RPMI8226 (cell line): Measurements from ENCODE around the gene CXCR2.
A peak's percentile ranks its signal among the peaks of the same experiment; 100 is the strongest.
"Not testable (repeated sequence)": the region's sequence is repeated elsewhere in the genome, so short reads cannot be mapped to it uniquely, and the experiment has no call there.

Experiments
- DNase-seq: peaks from one replicate; pipeline ENCODE4 v3.0.0-alpha.2; 2015

CXCR2 gene

DNA sequence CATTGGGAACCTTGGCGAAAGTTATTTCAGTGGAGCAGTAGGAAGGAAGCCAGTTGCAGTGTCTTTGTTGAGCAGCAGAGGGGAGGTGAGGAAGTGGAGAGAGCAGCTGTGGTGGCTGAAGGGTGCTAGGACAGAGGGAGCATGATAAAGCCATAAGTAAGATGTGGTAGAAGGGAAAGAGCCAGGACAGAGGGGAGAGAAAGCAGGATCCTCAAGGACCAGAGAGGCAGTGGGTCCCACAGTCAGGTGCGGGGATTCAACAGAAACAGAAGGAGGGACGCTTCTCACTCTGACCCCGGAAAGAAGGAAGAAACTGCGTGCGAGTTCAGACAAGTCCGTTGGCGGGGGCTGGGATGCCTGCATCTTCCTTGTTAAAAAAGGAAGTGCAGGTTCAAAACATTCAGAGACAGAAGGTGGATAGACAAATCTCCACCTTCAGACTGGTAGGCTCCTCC, at the start of gene CXCR2:
CXCR2 (plus strand) TSS at position 403 of the 455 bp plus-strand sequence. CDS start 8,774 bp downstream, outside the sequence.
- no peak for DNase-seq

DNA sequence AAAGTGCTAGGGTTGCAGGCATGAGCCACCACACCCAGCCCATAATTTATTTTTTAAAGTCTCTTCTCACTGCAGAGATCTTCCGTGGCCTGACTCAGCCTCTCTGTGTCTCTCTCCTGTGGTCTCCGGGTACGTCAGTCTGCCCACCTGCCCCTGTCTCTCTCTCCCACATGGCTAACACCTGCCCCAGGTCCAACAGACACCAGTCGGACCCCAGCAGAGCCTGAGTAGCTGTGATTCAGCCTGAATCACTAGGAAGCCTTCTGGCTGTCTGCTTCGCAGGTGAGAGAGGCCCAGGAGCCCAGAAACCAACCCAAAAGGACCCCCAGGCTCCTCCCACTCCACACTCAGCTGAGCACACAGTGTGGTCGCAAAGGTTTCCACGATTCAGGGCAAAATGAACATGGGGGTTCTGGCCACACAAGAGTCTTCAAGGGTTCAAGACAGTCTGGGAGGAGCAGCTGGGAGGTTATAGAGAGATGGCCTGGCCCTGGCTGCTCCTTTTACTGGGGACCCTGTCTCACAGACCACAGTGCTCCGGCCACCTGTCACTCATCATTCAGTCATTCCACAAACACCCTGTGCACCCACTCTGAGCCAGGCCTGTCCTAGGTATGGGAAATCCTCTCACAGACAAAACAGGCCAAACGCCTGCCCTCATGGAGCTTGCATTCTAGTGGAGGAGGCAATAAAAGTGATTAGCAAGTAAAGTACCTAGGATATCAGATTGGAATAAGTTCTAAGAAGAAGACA, 48.2 kb upstream of the CXCR2 start:
- no peak for DNase-seq

DNA sequence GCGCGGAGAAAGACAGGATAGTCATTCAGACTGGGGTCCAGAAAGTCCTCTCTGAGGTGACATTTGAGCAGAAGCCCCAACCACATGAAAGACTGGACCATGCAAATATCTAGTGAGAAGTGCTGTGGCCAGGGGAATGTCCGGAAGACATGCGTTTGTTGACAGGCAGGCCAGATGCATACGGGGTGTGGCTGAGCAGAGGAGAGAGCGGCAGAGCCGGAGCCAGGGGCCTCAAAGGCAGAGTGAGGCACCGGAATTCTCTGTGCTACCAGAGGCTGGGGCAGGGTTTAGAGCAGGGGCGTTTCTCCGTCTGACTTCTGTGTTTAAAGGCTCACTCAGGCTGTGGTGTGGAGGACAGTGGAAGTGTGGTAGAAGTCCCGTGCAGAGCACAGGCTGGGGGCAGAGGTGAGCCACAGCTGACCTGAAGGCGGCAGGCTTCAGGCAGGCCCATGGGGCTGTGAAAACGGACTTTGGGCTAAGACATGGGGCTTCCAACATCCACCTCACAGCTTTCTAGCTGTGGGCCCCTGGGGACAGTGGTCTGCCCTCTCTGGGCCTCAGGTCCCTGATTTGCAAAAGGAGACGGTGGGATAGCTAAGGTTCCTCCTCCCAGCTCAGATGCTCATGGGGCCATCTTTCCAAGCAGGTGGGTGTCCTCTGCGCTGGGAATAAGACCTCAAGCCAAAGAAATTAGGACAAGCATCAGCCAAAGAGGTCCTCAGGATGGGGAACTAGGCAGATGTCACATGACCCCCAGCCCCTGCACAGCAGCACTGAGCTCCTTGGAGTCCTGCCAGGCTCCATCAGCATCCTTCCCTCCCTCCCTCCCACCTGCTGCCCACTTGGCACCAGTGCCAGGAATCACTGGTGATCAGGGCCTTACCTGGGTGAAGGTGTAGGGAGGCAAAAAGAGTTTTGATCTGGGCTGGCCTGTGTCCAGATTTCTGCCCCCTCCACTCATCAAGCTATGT, 45.6 kb upstream of the CXCR2 start:
- peak; percentile 73 for DNase-seq

DNA sequence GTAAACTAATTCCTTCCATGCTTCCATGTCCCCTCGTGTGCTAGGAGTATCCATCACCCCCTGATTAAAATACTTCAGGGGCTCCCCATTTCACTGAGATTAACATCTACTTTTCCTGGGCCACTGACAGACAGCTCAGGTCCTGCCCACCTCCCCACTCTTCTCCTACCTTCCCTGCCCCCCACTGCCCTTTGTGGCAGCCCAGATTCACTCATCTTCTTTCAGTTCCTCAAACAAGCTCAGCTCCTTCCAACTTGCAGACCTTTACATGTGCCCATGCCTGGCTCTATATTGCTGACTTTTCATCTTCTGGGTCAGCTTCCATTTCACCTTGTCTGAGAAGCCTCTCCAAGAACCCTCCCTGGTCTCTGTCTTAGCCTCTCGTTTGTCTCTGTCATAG, 44.8 kb upstream of the CXCR2 start:
- DNase-seq = peak; percentile 85

DNA sequence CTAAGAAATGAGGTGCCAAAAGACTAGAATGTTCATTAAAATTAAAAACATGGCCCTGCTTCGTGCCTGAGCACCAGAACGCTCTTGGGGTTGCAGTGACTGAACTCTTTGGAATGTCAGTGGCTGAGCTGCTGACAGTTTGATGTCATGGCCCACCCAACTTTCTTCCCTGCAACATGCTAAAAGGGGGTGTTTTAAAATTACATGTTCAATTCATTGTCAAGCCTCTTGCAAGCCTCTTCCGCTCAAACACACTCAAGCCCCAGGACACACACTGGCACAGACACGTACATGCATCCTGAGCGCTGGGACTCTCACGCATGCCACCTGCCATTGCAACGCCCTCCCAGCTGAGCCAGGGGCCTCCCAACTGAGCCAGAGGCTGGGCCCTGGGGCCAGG, 44.1 kb upstream of the CXCR2 start:
- DNase-seq = no peak

DNA sequence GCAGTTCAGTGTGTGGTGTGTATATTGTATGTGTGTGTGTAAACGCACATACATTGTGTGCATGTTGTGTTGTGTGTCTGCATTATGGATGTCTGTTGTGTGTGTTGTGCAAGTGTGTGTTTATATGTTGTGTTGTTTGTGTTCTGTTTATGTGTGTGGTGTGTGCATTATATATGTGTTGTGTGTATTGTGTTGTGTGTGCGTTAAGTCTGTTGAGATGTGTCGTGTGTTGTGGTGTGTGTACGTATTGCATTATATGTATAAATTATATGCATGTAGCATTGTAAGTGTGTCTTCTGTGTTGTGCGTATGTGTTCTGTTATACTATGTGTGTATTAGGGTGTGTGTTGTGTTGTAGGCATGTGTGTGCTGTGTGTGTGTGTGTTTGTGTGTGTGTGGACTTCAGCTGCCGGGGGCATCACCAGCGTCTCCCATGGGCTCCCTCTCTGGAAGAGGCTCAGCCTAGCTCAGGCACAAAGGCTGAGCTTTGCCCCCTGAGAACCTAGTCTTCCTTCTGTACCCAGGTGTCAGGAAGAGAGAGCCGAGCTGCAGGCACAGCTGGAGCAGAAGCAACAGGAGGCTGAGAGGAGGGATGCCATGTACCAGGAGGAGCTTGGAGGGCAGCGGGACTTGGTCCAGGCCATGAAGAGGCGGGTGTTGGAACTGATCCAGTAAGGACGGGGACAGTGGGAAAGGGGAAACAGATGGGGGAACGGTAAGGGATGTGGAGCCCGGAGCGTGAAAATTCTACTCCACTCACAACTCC, 43.1 kb upstream of the CXCR2 start:
- DNase-seq = no peak

DNA sequence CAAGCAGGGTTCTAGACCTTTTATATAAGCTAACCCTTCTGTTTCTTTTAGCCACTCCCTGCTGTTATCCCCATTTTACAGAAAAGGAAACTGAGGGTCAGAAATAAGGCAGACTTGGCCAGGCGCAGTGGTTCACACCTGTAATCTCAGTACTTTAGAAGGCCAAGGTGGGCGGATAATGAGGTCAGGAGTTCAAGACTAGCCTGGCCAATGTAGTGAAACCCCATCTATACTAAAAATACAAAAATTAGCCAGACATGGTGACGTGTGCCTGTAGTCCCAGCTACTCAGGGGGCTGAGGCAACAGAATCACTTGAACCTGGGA, 42.5 kb upstream of the CXCR2 start:
- DNase-seq = no peak

DNA sequence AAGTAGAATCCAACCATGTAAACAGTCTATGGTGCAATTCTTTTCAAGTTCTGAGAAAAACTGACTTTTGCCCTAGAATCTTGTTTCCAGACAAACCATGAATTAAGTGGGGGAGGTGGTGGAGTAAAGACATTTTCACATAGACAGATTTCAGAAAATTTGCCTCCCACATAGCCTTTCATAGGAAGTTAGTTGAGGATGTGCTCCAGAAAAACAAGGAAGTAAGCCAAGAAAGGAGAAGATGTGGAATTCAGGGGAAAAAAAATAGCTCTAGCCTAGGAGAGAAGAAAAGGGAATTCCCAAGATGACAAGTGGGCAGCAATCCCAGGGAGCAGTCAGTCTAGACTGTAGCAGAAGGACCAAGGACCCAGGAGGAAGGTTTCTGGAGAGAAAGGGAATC, 39.4 kb upstream of the CXCR2 start:
- no peak for DNase-seq

DNA sequence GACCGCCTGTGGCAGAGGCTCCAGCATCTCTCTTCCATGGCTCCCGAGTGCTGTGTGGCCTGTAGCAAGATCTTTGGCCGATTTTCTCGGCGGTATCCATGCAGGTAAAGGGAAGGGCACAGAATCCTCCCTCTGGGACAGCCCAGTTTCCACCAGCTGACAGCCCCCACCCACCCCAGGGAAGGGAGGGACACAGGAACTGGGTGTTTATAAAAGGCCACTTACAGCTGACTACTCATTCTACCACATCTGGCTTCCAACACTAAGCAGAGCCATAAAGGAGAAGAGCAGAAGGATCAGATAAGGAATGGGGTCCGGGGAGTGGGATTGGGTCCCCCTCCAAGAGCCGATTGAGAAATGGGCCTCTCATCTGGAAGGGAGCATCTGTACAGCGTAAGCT, 36.6 kb upstream of the CXCR2 start:
- DNase-seq = no peak

DNA sequence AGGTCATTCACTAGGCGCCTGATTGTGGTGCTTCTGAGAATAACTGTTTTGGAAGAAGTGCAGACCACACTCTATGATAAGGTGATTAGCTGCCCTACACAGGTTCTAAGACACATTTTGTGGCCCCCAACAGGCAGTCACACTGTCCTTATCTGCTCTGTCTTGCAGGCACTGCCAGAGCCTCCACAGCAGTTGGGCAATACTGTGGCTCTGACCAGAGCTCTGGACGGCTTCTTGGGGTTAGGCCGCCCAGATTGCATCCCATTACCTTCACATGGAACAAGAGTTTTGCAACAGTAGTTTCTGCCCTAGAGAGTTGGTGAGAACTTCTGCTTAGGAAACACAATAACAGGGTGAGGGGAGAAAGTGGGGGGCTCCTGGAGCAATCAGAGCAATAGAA, 34.1 kb upstream of the CXCR2 start:
- no peak for DNase-seq

DNA sequence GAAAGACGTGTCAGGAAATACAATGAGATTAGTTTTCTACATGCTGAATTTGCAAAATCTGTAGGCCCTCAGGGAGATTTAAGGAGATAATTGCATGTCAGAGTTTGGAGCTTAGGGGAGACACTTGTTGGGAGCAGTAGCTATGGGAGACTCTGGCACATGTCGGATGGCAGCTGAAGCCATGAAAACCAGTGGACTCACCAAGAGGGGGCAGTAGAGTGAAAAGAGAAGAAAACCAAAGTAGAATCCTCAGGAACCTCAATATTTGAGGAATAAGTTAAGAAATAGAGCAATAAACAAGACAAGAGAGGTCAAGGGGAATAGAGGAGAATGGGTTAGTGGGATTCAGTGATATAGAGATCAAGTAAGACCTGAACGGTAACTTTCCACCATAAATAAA, 31.9 kb upstream of the CXCR2 start:
- no peak for DNase-seq

DNA sequence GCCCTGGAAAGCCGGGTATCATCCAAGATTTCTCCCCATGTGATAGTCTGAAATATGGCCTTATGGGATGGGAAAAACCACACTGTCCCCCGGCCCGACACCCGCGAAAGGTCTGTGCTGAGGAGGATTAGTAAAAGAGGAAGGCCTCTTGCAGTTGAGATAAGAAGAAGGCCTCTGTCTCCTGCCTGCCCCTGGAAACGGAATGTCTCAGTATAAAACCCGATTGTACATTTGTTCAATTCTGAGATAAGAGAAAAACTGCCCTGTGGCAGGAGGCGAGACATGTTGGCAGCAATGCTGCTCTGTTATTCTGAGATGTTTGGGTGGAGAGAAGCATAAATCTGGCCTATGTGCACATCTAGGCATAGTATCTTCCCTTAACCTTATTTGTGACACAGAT, 30.0 kb upstream of the CXCR2 start:
- DNase-seq = no peak

DNA sequence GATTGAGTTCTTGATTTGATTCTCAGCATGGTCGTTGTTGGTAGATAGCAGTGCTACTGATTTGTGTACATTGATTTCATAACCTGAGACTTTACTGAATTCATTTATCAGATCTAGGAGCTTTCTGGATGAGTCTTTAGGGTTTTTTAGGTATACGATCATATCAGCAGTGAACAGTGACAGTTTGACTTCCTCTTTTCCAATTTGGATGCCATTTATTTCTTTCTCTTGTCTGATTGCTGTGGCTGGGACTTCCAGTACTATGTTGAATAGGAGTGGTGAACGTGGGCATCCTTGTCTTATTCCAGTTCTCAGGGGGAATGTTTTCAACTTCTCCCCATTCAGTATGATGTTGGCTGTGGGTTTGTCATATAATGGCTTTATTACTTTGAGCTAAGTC, 27.9 kb upstream of the CXCR2 start:
- DNase-seq = no peak

DNA sequence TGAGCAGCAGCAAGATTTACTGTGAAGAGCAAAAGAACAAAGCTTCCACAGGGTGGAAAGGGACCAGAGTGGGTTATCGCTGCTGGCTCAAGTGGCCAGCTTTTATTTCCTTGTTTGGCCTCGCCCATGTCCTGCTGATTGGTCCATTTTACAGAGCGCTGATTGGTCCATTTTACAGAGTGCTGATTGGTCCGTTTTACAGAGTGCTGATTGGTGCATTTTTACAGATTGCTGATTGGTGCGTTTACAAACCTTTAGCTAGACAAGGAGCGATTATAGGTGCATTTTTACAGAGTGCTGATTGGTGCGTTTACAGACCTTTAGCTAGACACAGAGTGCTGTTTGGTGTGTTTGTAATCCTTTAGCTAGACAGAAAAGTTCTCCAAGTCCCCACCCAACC, 17.0 kb upstream of the CXCR2 start:
- DNase-seq = not testable (repeated sequence)

DNA sequence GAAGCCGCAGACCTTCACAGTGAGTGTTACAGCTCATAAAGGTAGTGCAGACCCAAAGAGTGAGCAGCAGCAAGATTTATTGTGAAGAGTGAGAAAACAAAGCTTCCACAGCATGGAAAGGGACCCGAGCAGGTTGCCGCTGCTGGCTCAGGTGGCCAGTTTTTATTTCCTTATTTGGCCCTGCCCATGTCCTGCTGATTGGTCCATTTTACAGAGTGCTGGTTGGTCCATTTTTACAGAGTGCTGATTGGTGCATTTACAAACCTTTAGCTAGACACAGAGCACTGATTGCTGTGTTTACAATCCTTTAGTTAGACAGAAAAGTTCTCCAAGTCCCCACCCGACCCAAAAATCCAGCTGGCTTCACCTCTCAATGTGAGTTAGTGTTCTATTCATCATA, 4.0 kb upstream of the CXCR2 start:
- DNase-seq = not testable (repeated sequence)

DNA sequence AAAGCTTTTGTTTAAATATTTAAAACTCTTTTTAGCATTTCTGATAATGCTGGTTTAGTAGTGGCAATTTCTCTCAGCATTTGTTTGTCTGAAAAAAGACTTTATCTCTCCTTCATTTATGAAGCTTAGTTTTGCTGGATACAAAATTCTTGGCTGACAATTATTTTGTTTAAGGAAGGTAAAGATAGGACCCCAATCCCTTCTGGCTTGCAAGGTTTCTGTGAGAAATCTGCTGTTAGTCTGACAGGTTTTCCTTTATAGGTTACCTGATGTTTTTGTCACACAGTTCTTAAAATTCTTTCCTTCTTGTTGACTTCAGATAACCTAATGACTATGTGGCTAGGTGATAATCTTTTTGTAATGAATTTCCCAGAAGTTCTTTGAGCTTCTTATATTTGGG, 3.5 kb upstream of the CXCR2 start:
- not testable (repeated sequence) for DNase-seq

DNA sequence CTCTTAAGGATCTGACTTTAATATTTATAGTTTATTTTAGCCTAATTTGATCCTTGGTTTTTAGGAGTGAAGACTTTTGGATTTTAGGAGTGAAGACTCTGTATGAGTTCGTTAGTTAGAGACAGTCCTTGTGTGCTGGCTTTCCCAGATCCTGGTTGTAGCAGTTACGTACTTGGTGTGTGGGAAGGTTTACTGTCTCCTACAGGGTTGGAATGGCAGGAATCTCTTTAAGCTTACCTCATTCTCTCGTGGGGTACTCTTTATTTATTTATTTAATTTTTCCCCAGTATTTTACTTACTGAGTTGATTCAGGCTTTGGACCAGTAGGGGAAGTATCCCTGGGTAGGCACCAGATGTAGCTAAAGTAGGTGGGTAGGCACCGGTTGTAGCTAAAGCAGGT, 1.8 kb upstream of the CXCR2 start:
- no peak for DNase-seq

DNA sequence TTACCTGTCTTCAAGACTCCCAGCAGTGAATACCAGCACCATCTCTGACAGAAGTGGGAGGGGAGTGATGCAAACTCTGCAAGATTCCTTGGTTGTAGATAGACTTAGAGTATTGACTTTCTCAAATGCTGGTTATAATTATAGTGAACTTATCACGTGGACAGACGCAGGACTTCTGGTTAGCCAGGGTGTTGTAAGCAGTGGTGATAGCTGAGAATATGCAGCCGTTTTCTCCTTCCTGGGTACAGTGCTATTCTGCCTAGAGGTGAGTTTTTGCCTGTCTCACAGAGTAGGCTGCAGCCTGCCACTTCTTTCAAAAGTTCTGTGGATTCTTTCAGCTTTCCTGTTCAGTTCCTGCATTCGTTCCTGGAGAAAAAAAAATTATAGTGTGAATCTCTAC, 733 bp upstream of the CXCR2 start:
- no peak for DNase-seq

DNA sequence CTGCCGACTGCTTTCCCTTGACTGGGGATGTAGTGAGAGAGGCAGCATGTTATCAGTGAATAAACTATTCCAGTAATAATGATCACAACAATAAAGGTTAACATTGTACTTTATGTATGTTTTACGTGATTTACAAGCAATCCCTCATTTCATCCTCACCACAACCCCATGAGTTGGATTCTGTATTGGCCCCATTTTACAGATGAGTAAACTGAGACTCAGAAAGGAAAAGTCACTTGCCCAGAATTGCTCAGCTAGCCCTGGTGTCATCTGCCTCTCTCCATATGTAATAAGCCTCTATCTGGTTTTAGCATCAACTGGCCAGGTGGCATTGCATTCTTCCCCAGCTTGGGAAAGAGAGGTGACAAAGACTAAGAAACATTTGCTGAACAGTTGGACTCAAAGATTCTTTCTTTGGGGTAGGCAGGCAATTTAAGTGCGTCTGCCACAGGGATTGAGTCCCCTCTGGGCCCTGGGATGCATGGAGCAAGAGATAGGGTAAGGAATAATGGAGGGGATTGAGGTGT, 2.2 kb downstream of the CXCR2 start:
- DNase-seq = no peak

DNA sequence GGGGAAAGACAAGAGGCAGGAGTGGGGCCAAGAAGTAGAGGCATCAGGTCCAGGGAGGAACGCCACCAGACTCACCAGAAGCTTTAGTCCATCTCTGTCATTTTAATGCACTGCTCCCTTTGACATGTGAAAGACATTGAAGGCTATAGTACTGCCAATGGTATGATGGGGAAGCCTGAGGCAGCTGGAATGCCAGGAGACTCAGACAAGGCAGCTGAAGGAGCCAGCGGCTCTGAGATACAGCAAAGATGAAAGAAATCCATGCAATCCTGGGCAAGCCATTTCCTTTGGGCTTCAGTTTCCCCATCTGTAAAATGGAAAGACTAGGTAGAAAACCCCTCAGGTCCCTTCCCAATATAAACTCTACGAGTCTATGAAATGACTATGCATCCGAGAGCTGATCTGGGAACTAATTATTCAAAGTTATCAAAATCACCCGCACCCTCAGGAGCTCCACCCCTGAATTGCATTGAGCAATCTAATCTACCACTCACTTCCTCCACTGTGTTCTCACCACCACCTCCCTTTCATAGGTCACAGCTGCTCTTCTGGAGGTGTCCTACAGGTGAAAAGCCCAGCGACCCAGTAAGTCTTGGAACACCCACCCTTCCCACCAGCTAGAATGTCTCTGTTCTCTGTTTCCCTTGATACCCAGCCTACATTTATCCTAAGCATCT, 3.1 kb downstream of the CXCR2 start:
- no peak for DNase-seq

DNA sequence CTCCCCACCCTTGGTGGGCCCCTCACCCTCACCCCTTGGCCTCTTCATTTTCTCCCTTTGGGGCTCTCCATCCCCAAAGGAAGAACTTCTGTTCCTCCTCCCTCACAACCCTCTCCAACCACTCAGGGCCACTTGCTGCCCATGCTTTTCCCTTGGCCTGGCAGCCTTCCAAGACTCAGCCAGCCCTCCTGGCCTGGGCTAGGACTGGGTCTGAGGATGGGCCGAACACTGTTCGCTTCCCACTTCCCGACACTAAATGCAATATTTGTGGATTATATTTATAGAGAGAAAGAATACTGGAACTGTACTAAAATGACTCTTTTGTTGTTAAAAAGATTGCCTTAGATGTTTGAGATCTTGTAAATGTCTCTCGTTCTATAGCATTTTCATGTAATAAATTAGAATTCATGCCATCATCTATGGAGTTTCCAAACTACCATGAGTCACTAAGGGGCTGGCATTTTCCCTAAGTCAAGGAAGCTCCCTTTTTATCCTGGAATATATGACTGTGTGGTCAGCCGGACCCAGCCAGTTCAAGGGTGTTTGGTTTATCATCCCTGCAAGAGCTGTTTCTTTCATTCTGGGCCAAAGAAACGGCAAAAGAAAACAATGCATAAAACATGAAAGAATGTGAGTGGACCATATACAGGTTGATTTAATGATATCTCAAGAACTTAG, 3.8 kb downstream of the CXCR2 start:
- no peak for DNase-seq

DNA sequence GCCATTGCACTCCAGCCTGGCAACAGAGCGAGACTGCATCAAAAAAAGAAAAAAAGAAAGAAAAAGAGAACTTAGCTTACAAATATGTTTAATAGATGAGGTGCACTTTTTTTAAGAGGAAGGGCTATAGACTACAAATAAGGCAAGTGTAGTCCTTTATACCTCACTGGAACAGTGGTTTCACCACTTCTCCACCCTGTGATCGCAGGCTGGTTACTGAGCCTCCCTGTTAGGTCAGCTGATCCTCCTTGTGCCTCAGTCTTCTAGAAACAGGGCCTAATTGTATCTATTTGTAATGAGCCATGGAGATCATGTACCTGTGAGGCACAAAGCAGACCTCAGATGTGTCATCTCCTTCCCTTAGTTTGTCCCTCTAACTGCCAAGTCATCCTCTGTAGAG, 4.5 kb downstream of the CXCR2 start:
- DNase-seq = no peak
